ENCODE results near the gene NEURL1B. TPM values are rescaled to one million over a fixed set of nuclear protein-coding genes. Genes with fewer than 3 reads are reported as not detected.

NEURL1B gene
- polyA plus RNA-seq, 1 of the 3 experiments (the other 2 are of a cell fraction), result 2.8 TPM

DNA sequence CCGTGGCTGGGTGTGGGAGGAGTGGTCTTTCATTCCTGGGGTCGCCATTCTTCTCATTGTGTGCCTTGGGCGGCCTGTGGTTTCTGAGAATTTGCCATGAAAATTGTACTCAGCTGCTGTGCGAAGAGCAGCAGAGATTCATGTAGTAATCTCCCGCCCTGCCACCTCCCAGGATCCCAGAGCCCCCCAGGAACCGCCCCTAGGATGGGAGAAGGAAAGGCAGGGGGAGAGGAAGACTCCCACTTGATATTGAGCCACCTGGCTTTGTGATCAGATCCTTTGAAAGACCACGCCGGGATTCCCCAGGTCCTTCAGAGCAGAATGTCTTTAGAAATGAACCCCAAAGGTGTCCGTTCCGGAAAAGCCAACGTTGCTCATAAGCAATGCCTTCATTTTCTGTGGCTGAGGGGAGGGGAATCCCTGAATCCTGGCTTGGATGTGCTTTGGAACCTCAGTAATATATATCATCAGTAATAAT is 27.6 kb downstream of the NEURL1B start (continued):
- TF ChIP-seq REST (IDR thresholded peaks at IDR 0.05; ENCODE audit: low read depth, low read length), result no peak
- TF ChIP-seq MEF2A (IDR thresholded peaks at IDR 0.05; ENCODE audit: borderline replicate concordance, low read depth), result no peak
- TF ChIP-seq SIN3A (IDR thresholded peaks at IDR 0.05; ENCODE audit: borderline replicate concordance, low read depth, low read length), result no peak
- TF ChIP-seq RAD21 (IDR thresholded peaks at IDR 0.05; ENCODE audit: low read length), result no peak
- TF ChIP-seq CHD2 (IDR thresholded peaks at IDR 0.05; ENCODE audit: low read length, partially characterized antibody), result no peak
- TF ChIP-seq YY1 (IDR thresholded peaks at IDR 0.05; ENCODE audit: low read depth), result no peak
- TF ChIP-seq IRF3 (IDR thresholded peaks at IDR 0.05; ENCODE audit: low read depth, low read length), result no peak
- TF ChIP-seq EP300 (IDR thresholded peaks at IDR 0.05; ENCODE audit: borderline replicate concordance in 1 of 2, low read depth in 1 of 2, low read length in 1 of 2), result no peak
- no peak for TF ChIP-seq GABPA (IDR thresholded peaks at IDR 0.05; ENCODE audit: low read depth)
- no peak for TF ChIP-seq ELF1 (IDR thresholded peaks at IDR 0.05)
- no peak for TF ChIP-seq FOXJ3 (CRISPR knock-in tag; IDR thresholded peaks at IDR 0.05)
- no peak for TF ChIP-seq NFIC (IDR thresholded peaks at IDR 0.05; ENCODE audit: borderline replicate concordance)

- Histone ChIP-seq H3K27me3 (ENCODE audit: insufficient read depth) (no peaks in the 10 kb centered on the region), H3K4me2 (no peak overlapping the region), H3K9me2 (no peaks in the 10 kb centered on the region), H3K27ac (ENCODE audit: low read depth in 2 of 2, low read length in 1 of 2) (no peak overlapping the region), H3K4me1 (ENCODE audit: control insufficient read depth in 1 of 2, insufficient read depth in 2 of 2, low read depth in 1 of 2, low read length in 1 of 2) (peaks cover 8 to 21% of the 10 kb centered on the region in 2 experiments), H4K20me1 (ENCODE audit: insufficient read depth) (no peaks in the 10 kb centered on the region), H2AFZ (ENCODE audit: low read depth) (no peak overlapping the region), H3K36me3 (replicated peaks in 1 of 2; ENCODE audit: control insufficient read depth in 1 of 2, insufficient read depth in 2 of 2, low read length in 1 of 2) (no peaks in the 10 kb centered on the region), H3K4me3 (ENCODE audit: low read depth in 2 of 2, low read length in 1 of 2) (no peak overlapping the region), H3K9ac (no peak overlapping the region), H3K9me3 (no peaks in the 10 kb centered on the region), H3K79me2 (ENCODE audit: insufficient read depth) (peaks cover 4% of the 10 kb centered on the region; the same call in 1 of the 2 replicates), H3F3A (replicated peaks; ENCODE audit: insufficient read depth) (no peaks in the 10 kb centered on the region)
- CTCF ChIA-PET, result interaction anchor here (0.9 to 6.3 kb wide), 3 partner anchors 10 to 28 kb away, joined by 3 to 51 read pairs (median 4); no protein-coding TSS in a partner anchor
- POLR2A ChIA-PET, result no interaction called here
- TF ChIP-seq SIN3A (IDR thresholded peaks at IDR 0.05; ENCODE audit: borderline replicate concordance, low read depth, low read length), result no peak
- TF ChIP-seq MEF2A (IDR thresholded peaks at IDR 0.05; ENCODE audit: borderline replicate concordance, low read depth), result no peak
- no peak for TF ChIP-seq YY1 (IDR thresholded peaks at IDR 0.05; ENCODE audit: low read depth)
- TF ChIP-seq IRF3 (IDR thresholded peaks at IDR 0.05; ENCODE audit: low read depth, low read length), result no peak
- TF ChIP-seq RCOR1 (IDR thresholded peaks at IDR 0.05; ENCODE audit: low read length), result no peak
- no peak for TF ChIP-seq TAF1 (IDR thresholded peaks at IDR 0.05; ENCODE audit: borderline replicate concordance, low read depth, low read length)
- no peak for TF ChIP-seq EZH2phosphoT487 (IDR thresholded peaks at IDR 0.05; ENCODE audit: borderline replicate concordance, low read depth)
- TF ChIP-seq, protein P1, sequence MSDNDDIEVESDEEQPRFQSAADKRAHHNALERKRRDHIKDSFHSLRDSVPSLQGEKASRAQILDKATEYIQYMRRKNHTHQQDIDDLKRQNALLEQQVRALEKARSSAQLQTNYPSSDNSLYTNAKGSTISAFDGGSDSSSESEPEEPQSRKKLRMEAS (IDR thresholded peaks at IDR 0.05; ENCODE audit: low read depth), result no peak
- TF ChIP-seq TEAD4 (IDR thresholded peaks at IDR 0.05; ENCODE audit: borderline replicate concordance, insufficient read depth), result no peak
- TF ChIP-seq FOXJ3 (CRISPR knock-in tag; IDR thresholded peaks at IDR 0.05), result no peak
- TF ChIP-seq, protein P2, sequence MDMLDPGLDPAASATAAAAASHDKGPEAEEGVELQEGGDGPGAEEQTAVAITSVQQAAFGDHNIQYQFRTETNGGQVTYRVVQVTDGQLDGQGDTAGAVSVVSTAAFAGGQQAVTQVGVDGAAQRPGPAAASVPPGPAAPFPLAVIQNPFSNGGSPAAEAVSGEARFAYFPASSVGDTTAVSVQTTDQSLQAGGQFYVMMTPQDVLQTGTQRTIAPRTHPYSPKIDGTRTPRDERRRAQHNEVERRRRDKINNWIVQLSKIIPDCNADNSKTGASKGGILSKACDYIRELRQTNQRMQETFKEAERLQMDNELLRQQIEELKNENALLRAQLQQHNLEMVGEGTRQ (IDR thresholded peaks at IDR 0.05; ENCODE audit: borderline replicate concordance, low read depth, low read length), result no peak
- no peak for TF ChIP-seq RFX5 (IDR thresholded peaks at IDR 0.05; ENCODE audit: low read length)
- no peak for TF ChIP-seq FOSL2 (IDR thresholded peaks at IDR 0.05; ENCODE audit: borderline replicate concordance, low read depth)
- WGBS (ENCODE audit: low lambda C conversion rate), result 95% methylated on average over 38 of the region's 45 CpGs
- no peak for DNase-seq
Measured at GRCh38 chr5:172669386-172670004, 28.4 kb downstream of the NEURL1B start.
